ENCODE results near the gene SCN8A. TPM values are rescaled to one million over a fixed set of nuclear protein-coding genes. Genes with fewer than 3 reads are reported as not detected.

Gene SCN8A
- total and polyA plus RNA-seq, 2 donors (not counting 3 experiments of a cell fraction or from before 2014, with no cell fraction given) = 9.4 to 20.4 TPM

DNA sequence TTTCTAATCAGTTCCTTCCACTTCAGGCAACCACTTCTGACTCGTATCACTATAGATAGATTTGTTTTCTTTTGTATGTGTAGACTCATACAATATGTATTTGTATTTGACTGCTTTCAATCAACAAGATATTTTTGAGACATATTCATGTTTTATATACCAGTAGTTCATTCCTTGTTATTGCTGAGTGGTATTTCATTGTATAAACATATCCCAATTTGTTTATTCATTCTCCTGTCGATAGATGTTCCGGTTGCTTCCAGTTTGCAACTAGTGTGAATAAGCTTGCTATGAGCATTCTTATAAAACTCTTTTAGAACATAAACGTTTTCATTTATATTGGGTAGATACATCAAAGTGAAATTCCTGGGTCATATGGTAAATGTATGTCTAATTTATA is 138.3 kb downstream of the SCN8A start:
- Histone ChIP-seq H3K4me1 (ENCODE audit: control insufficient read depth, extremely low read depth, insufficient read depth, low read length) (no peaks in the 10 kb centered on the region), H4K20me1 (replicated peaks; ENCODE audit: control insufficient read depth, extremely low read depth, insufficient read depth, low read length) (no peaks in the 10 kb centered on the region), H3K4me2 (ENCODE audit: insufficient read depth, low read length) (no peak overlapping the region), H3K36me3 (ENCODE audit: control insufficient read depth in 2 of 2, extremely low read depth in 1 of 2, insufficient read depth in 2 of 2, low read length in 2 of 2) (peaks cover 0 to 3% of the 10 kb centered on the region in 2 experiments), H3K9me3 (replicated peaks; ENCODE audit: control insufficient read depth, insufficient read depth, low read length) (no peaks in the 10 kb centered on the region), H3K27me3 (ENCODE audit: control insufficient read depth in 2 of 2, insufficient read depth in 2 of 2, low read length in 2 of 2) (no peaks in the 10 kb centered on the region), H3K79me2 (ENCODE audit: control insufficient read depth, insufficient read depth, low read length) (no peaks in the 10 kb centered on the region), H3K4me3 (replicated peaks in 1 of 3; ENCODE audit: insufficient read depth in 1 of 3, low read depth in 1 of 3, low read length in 3 of 3) (no peak overlapping the region), H3K27ac (ENCODE audit: insufficient read depth, low read depth, low read length) (no peak overlapping the region), H3K9me1 (replicated peaks; ENCODE audit: control insufficient read depth, extremely low read depth, insufficient read depth, low read length) (no peaks in the 10 kb centered on the region), H2AFZ (ENCODE audit: low read depth, low read length) (no peak overlapping the region), H3K9ac (replicated peaks; ENCODE audit: extremely low read depth, insufficient read depth, low read length) (no peak overlapping the region)
- ChIA-PET POLR2A (no interaction called here), CTCF (no interaction called here)
- intact Hi-C loops (cut with micrococcal nuclease) (no loop called here), dilution Hi-C loops (cut with MboI; ENCODE audit: extremely low pct_ligation_motif_present, low sequenced_read_pairs) (no loop called here)
- DNase-seq (ENCODE audit: low read depth, low spot score) (no peak), FAIRE-seq (no peak)
- no TSS peak for BruUV-seq (replicated peaks)
- TF ChIP-seq GATA2 (IDR thresholded peaks at IDR 0.05; ENCODE audit: insufficient read depth, insufficient read length, low read depth, low read length) (no peak), EZH2 (IDR thresholded peaks at IDR 0.05; ENCODE audit: borderline replicate concordance, low read depth, low read length, severe bottlenecking) (no peak), FOS (IDR thresholded peaks at IDR 0.05; ENCODE audit: borderline replicate concordance, insufficient read depth, low read length) (no peak)

DNA sequence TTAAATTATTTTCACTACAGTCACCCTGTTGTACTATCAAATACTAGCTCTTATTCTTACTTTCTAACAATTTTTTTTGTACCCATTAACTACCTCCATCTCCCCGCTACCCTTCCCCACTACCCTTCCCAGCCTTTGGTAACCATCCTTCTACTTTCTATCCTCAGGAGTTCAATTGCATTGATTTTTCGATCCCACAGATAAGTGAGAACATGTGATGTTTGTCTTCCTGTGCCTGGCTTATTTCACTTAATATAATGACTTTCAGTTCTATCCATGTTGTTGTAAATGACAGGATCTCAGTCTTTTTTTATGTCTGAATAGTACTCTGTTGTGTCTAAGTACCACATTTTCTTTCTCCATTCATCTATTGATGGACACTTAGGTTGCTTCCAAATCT is 139.7 kb downstream of the SCN8A start:
- ChIA-PET POLR2A (no interaction called here), CTCF (no interaction called here)
- intact Hi-C loops (cut with micrococcal nuclease) (no loop called here), dilution Hi-C loops (cut with MboI; ENCODE audit: extremely low pct_ligation_motif_present, low sequenced_read_pairs) (no loop called here)
- no peak for FAIRE-seq
- H3K36me3 ChIP-seq (ENCODE audit: control insufficient read depth in 2 of 2, extremely low read depth in 1 of 2, insufficient read depth in 2 of 2, low read length in 2 of 2) = peaks cover 0 to 3% of the 10 kb centered on the region in 2 experiments
- H3K4me2 ChIP-seq (ENCODE audit: insufficient read depth, low read length) = no peak overlapping the region
- no peaks in the 10 kb centered on the region for H4K20me1 ChIP-seq (replicated peaks; ENCODE audit: control insufficient read depth, extremely low read depth, insufficient read depth, low read length)
- no peaks in the 10 kb centered on the region for H3K79me2 ChIP-seq (ENCODE audit: control insufficient read depth, insufficient read depth, low read length)
- H2AFZ ChIP-seq (ENCODE audit: low read depth, low read length) = no peak overlapping the region
- H3K9me1 ChIP-seq (replicated peaks; ENCODE audit: control insufficient read depth, extremely low read depth, insufficient read depth, low read length) = no peaks in the 10 kb centered on the region
- TF ChIP-seq MYC (IDR thresholded peaks at IDR 0.05; ENCODE audit: low read depth, low read length) (no peak), JUN (IDR thresholded peaks at IDR 0.05; ENCODE audit: borderline replicate concordance, insufficient read depth, insufficient read length, low read depth) (no peak), POLR2A (IDR thresholded peaks at IDR 0.05; ENCODE audit: low read depth, low read length) (no peak), GATA2 (IDR thresholded peaks at IDR 0.05; ENCODE audit: insufficient read depth, insufficient read length, low read depth, low read length) (no peak), EZH2 (IDR thresholded peaks at IDR 0.05; ENCODE audit: borderline replicate concordance, low read depth, low read length, severe bottlenecking) (no peak), FOS (IDR thresholded peaks at IDR 0.05; ENCODE audit: borderline replicate concordance, insufficient read depth, low read length) (no peak), POLR2AphosphoS5 (IDR thresholded peaks at IDR 0.05; ENCODE audit: insufficient read depth, low read depth, low read length) (no peak)
- TF ChIP-seq, protein P1, sequence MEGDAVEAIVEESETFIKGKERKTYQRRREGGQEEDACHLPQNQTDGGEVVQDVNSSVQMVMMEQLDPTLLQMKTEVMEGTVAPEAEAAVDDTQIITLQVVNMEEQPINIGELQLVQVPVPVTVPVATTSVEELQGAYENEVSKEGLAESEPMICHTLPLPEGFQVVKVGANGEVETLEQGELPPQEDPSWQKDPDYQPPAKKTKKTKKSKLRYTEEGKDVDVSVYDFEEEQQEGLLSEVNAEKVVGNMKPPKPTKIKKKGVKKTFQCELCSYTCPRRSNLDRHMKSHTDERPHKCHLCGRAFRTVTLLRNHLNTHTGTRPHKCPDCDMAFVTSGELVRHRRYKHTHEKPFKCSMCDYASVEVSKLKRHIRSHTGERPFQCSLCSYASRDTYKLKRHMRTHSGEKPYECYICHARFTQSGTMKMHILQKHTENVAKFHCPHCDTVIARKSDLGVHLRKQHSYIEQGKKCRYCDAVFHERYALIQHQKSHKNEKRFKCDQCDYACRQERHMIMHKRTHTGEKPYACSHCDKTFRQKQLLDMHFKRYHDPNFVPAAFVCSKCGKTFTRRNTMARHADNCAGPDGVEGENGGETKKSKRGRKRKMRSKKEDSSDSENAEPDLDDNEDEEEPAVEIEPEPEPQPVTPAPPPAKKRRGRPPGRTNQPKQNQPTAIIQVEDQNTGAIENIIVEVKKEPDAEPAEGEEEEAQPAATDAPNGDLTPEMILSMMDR (IDR thresholded peaks at IDR 0.05; ENCODE audit: extremely low read depth in 1 of 2, insufficient read depth in 1 of 2, low read depth in 1 of 2, low read length in 2 of 2) = no peak
- TF ChIP-seq, protein P2, sequence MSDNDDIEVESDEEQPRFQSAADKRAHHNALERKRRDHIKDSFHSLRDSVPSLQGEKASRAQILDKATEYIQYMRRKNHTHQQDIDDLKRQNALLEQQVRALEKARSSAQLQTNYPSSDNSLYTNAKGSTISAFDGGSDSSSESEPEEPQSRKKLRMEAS (IDR thresholded peaks at IDR 0.05; ENCODE audit: insufficient read depth, insufficient read length) = no peak
- H3K4me3 ChIP-seq (replicated peaks in 1 of 3; ENCODE audit: insufficient read depth in 1 of 3, low read depth in 1 of 3, low read length in 3 of 3) = no peak overlapping the region
- no peaks in the 10 kb centered on the region for H3K9me3 ChIP-seq (replicated peaks; ENCODE audit: control insufficient read depth, insufficient read depth, low read length)
- H3K27ac ChIP-seq (ENCODE audit: insufficient read depth, low read depth, low read length) = no peak overlapping the region
- no peaks in the 10 kb centered on the region for H3K4me1 ChIP-seq (ENCODE audit: control insufficient read depth, extremely low read depth, insufficient read depth, low read length)
- no peak for DNase-seq (ENCODE audit: low read depth, low spot score)
- H3K27me3 ChIP-seq (ENCODE audit: control insufficient read depth in 2 of 2, insufficient read depth in 2 of 2, low read length in 2 of 2) = no peaks in the 10 kb centered on the region
- H3K9ac ChIP-seq (replicated peaks; ENCODE audit: extremely low read depth, insufficient read depth, low read length) = no peak overlapping the region
- BruUV-seq (replicated peaks) = no TSS peak

All from endothelial cell of umbilical vein (primary cell).